Left lobe of liver (tissue), 2 donors: ENCODE data around the gene TOMM34. TPM values are rescaled to one million over a fixed set of nuclear protein-coding genes. Genes with fewer than 3 reads are reported as not detected.

Source experiments
- ATAC-seq: fragments of 200-7000 bp; cut with Tn5 transposase; one replicate; pipeline ENCODE4 v1.9.1; 2020; ENCODE audit warnings: mild to moderate bottlenecking, moderate library complexity
- DNase-seq: peaks from one replicate; pipeline ENCODE4 v3.0.0-alpha.2; 2020; ENCODE audit warnings: low spot score
- total RNA-seq: library from RNA; stranded (reverse); gene quantifications from one replicate; pipeline ENCODE4 v1.2.1, GENCODE V29; 2021
- donor health status: DM: no; HTN: no; CAD: no; lungs with moderate emphysema.
- donor health status: DM: no; HTN: yes; CAD: no.

TOMM34 gene
- total RNA-seq, 1 donor from 2014 or later = 6.9 TPM

GRCh38 chr20:44897133-44897532 lies 63.1 kb downstream of the TOMM34 start:
- no peak for DNase-seq
- no peak for ATAC-seq

- ATAC-seq = peak; percentile 54
- DNase-seq = no peak
These were observed 63.6 kb downstream of the TOMM34 start for GRCh38 chr20:44896583-44896982.

GRCh38 chr20:44894959-44895358 lies 65.2 kb downstream of the TOMM34 start:
- DNase-seq (no peak), ATAC-seq (no peak)

Other genes starting within 250 kb of the TOMM34 start
- gene CCN5, start 245.0 kb downstream of the TOMM34 start, total RNA-seq = 1.1 TPM
- gene KCNK15, start 214.5 kb downstream of the TOMM34 start, total RNA-seq = 0.20 TPM
- not detected for gene RIMS4, start 149.9 kb downstream of the TOMM34 start, total RNA-seq
- 52.5 TPM for gene YWHAB, start 74.7 kb downstream of the TOMM34 start, total RNA-seq
- 37.3 TPM for gene PABPC1L, start 50.3 kb downstream of the TOMM34 start, total RNA-seq
- gene STK4, start 6.1 kb upstream of the TOMM34 start, total RNA-seq = 10.0 TPM
- gene KCNS1, start 140.7 kb upstream of the TOMM34 start, total RNA-seq = not detected
- not detected for gene WFDC5, start 154.8 kb upstream of the TOMM34 start, total RNA-seq
- not detected for gene WFDC12, start 164.1 kb upstream of the TOMM34 start, total RNA-seq
- not detected for gene PI3, start 214.5 kb upstream of the TOMM34 start, total RNA-seq
- not detected for gene SEMG1, start 246.6 kb upstream of the TOMM34 start, total RNA-seq